Skeletal muscle tissue (tissue), 4 donors: Measurements from ENCODE around the gene PSMA4. TPM values are rescaled to one million over a fixed set of nuclear protein-coding genes. Genes with fewer than 3 reads are reported as not detected.
"Not testable (repeated sequence)": the region's sequence is repeated elsewhere in the genome, so short reads cannot be mapped to it uniquely, and the experiment has no call there.

Experiments used
- H3K27ac ChIP-seq: one replicate; pipeline ENCODE4 v1.7.0; 2013; ENCODE audit warnings: mild to moderate bottlenecking, low read depth, low read length, inconsistent platforms
- H3K27me3 ChIP-seq, 3 donors: one replicate each; pipeline ENCODE4 v1.7.0; 2013; ENCODE audit warnings: low read length in 3 of 3; ENCODE audit not compliant: control insufficient read depth in 3 of 3, insufficient read depth in 3 of 3
- H3K36me3 ChIP-seq, 3 donors: one replicate each; pipeline ENCODE4 v1.7.0; 2013; ENCODE audit warnings: low read length in 3 of 3; ENCODE audit not compliant: control insufficient read depth in 3 of 3, insufficient read depth in 3 of 3
- H3K4me1 ChIP-seq, 3 donors: one replicate each; pipeline ENCODE4 v1.7.0; 2013; ENCODE audit warnings: low read length in 3 of 3, mild to moderate bottlenecking in 3 of 3; ENCODE audit not compliant: control insufficient read depth in 3 of 3, insufficient read depth in 3 of 3
- H3K4me3 ChIP-seq, 3 donors: one replicate each; pipeline ENCODE4 v1.7.0; 2013; ENCODE audit warnings: low read length in 3 of 3
- H3K9ac ChIP-seq, 3 donors: one replicate each; pipeline ENCODE4 v1.7.0; 2013; ENCODE audit warnings: low read length in 3 of 3, mild to moderate bottlenecking in 3 of 3, moderate library complexity in 2 of 3, low read depth in 1 of 3
- H3K9me3 ChIP-seq, 3 donors: one replicate each; pipeline ENCODE4 v1.7.0; 2013; ENCODE audit warnings: low read length in 3 of 3; ENCODE audit not compliant: control insufficient read depth in 3 of 3
- total RNA-seq: library from RNA; depleted of rRNA; stranded (reverse); fragments of >200 nt; gene quantifications from one replicate; pipeline ENCODE4 v1.2.3, GENCODE V29; 2014
- donor health status: Osteomylitis.

PSMA4 gene
- total RNA-seq, 1 donor from 2014 or later: 86.6 TPM

- Histone ChIP-seq H3K9ac (no peak overlapping the region), H3K4me1 (no peaks in the 10 kb centered on the region), H3K36me3 (peaks cover 2 to 7% (median 3%) of the 10 kb centered on the region in 3 donors), H3K27ac (no peak overlapping the region), H3K4me3 (no peak overlapping the region), H3K27me3 (no peaks in the 10 kb centered on the region), H3K9me3 (no peaks in the 10 kb centered on the region)
These were observed 16.0 kb upstream of the PSMA4 start for GRCh38 chr15:78524230-78524629.

GRCh38 chr15:78527325-78527724 is 12.9 kb upstream of the PSMA4 start:
- H3K27ac ChIP-seq: no peak overlapping the region
- peaks cover 0 to 7% (median 3%) of the 10 kb centered on the region in 3 donors for H3K36me3 ChIP-seq
- H3K27me3 ChIP-seq: no peaks in the 10 kb centered on the region
- H3K4me1 ChIP-seq: no peaks in the 10 kb centered on the region
- no peak overlapping the region for H3K4me3 ChIP-seq
- no peaks in the 10 kb centered on the region for H3K9me3 ChIP-seq
- no peak overlapping the region for H3K9ac ChIP-seq

GRCh38 chr15:78533331-78533730 is 6.9 kb upstream of the PSMA4 start:
- Histone ChIP-seq H3K9ac (no peak overlapping the region), H3K27me3 (no peaks in the 10 kb centered on the region), H3K4me1 (no peaks in the 10 kb centered on the region), H3K9me3 (no peaks in the 10 kb centered on the region), H3K4me3 (no peak overlapping the region), H3K27ac (no peak overlapping the region), H3K36me3 (peaks cover 0 to 4% (median 0%) of the 10 kb centered on the region in 3 donors)

GRCh38 chr15:78536134-78536533 is 4.1 kb upstream of the PSMA4 start:
- no peaks in the 10 kb centered on the region for H3K36me3 ChIP-seq
- H3K4me3 ChIP-seq: no peak overlapping the region
- no peak overlapping the region for H3K27ac ChIP-seq
- no peaks in the 10 kb centered on the region for H3K9me3 ChIP-seq
- H3K4me1 ChIP-seq: peaks cover 2 to 3% (median 3%) of the 10 kb centered on the region in 3 donors
- H3K9ac ChIP-seq: no peak overlapping the region
- H3K27me3 ChIP-seq: no peaks in the 10 kb centered on the region

GRCh38 chr15:78537266-78537905 is 2.9 kb upstream of the PSMA4 start:
- no peak overlapping the region for H3K4me3 ChIP-seq
- H3K9me3 ChIP-seq: no peaks in the 10 kb centered on the region
- H3K27me3 ChIP-seq: no peaks in the 10 kb centered on the region
- peaks cover 12 to 15% (median 13%) of the 10 kb centered on the region in 3 donors for H3K4me1 ChIP-seq
- H3K27ac ChIP-seq: no peak overlapping the region
- peaks cover 0 to 5% (median 2%) of the 10 kb centered on the region in 3 donors for H3K36me3 ChIP-seq
- peak overlapping the region in 1 of 3 donors; percentile 4 for H3K9ac ChIP-seq

GRCh38 chr15:78538358-78538757 is 1.9 kb upstream of the PSMA4 start:
- H3K4me3 ChIP-seq: no peak overlapping the region
- H3K4me1 ChIP-seq: peaks cover 14 to 20% (median 19%) of the 10 kb centered on the region in 3 donors
- peaks cover 7 to 14% (median 7%) of the 10 kb centered on the region in 3 donors for H3K36me3 ChIP-seq
- H3K27ac ChIP-seq: no peak overlapping the region
- no peaks in the 10 kb centered on the region for H3K27me3 ChIP-seq
- no peak overlapping the region for H3K9ac ChIP-seq
- H3K9me3 ChIP-seq: no peaks in the 10 kb centered on the region

GRCh38 chr15:78539464-78540140 is 642 bp upstream of the PSMA4 start:
- Histone ChIP-seq H3K27ac (peak overlapping the region; percentile 96), H3K9ac (peak overlapping the region; percentile 96 to 99 (median 97)), H3K4me1 (peaks cover 14 to 20% (median 19%) of the 10 kb centered on the region in 3 donors), H3K36me3 (peaks cover 7 to 18% (median 14%) of the 10 kb centered on the region in 3 donors), H3K4me3 (peak overlapping the region; percentile 97 to 100 (median 98))
- not testable (repeated sequence) for H3K27me3 ChIP-seq, H3K9me3 ChIP-seq

GRCh38 chr15:78540871-78541743 is 863 bp downstream of the PSMA4 start:
- peak overlapping the region; percentile 96 for H3K27ac ChIP-seq

GRCh38 chr15:78541744-78542034 is 1.4 kb downstream of the PSMA4 start:
- peak overlapping the region; percentile 93 to 97 (median 96) for H3K9ac ChIP-seq
- H3K9me3 ChIP-seq: no peaks in the 10 kb centered on the region
- H3K36me3 ChIP-seq: peaks cover 22 to 37% (median 32%) of the 10 kb centered on the region in 3 donors
- peak overlapping the region; percentile 96 for H3K27ac ChIP-seq
- H3K4me1 ChIP-seq: peaks cover 14 to 20% (median 19%) of the 10 kb centered on the region in 3 donors
- H3K27me3 ChIP-seq: no peaks in the 10 kb centered on the region
- peak overlapping the region; percentile 97 to 100 (median 98) for H3K4me3 ChIP-seq

More at GRCh38 chr15:78540871-78541743, 863 bp downstream of the PSMA4 start:
- peaks cover 14 to 20% (median 19%) of the 10 kb centered on the region in 3 donors for H3K4me1 ChIP-seq
- H3K4me3 ChIP-seq: peak overlapping the region; percentile 97 to 100 (median 98)
- peaks cover 16 to 31% (median 28%) of the 10 kb centered on the region in 3 donors for H3K36me3 ChIP-seq
- no peaks in the 10 kb centered on the region for H3K27me3 ChIP-seq
- no peaks in the 10 kb centered on the region for H3K9me3 ChIP-seq
- H3K9ac ChIP-seq: peak overlapping the region; percentile 93 to 97 (median 96)
